OCI-LY1 (cell line): ENCODE results near the gene TBX21.

Experiments used
- EZH2 ChIP-seq: fragments of 200-600 bp; sonication (generic), shearing (Covaris generic); IDR thresholded peaks from 2 replicates; pipeline ENCODE4 v1.8.0; 2017; ENCODE audit warnings: borderline replicate concordance, mixed run types, mild to moderate bottlenecking, antibody characterized with exemption, low read length, moderate library complexity, mixed read lengths
- TF ChIP-seq, protein P1 (sequence below): fragments of 200-600 bp; sonication (generic), shearing (Covaris generic); IDR thresholded peaks from 2 replicates; pipeline ENCODE4 v1.5.1; 2017; ENCODE audit warnings: mild to moderate bottlenecking, antibody characterized with exemption, low read length, moderate library complexity, mixed read lengths

- TF ChIP-seq, protein P1, sequence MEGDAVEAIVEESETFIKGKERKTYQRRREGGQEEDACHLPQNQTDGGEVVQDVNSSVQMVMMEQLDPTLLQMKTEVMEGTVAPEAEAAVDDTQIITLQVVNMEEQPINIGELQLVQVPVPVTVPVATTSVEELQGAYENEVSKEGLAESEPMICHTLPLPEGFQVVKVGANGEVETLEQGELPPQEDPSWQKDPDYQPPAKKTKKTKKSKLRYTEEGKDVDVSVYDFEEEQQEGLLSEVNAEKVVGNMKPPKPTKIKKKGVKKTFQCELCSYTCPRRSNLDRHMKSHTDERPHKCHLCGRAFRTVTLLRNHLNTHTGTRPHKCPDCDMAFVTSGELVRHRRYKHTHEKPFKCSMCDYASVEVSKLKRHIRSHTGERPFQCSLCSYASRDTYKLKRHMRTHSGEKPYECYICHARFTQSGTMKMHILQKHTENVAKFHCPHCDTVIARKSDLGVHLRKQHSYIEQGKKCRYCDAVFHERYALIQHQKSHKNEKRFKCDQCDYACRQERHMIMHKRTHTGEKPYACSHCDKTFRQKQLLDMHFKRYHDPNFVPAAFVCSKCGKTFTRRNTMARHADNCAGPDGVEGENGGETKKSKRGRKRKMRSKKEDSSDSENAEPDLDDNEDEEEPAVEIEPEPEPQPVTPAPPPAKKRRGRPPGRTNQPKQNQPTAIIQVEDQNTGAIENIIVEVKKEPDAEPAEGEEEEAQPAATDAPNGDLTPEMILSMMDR = no peak
- TF ChIP-seq EZH2 = no peak
Measured at GRCh38 chr17:47721725-47722124, 11.3 kb upstream of the TBX21 start.
